Liver (tissue), 9 donors: ENCODE results near the gene EMID1. TPM values are rescaled to one million over a fixed set of nuclear protein-coding genes. Genes with fewer than 3 reads are reported as not detected.

Experiments used
- DNase-seq: peaks from one replicate; pipeline ENCODE4 v3.0.0-alpha.2; 2017; ENCODE audit warnings: low spot score
- H3K27ac ChIP-seq, 2 donors: one replicate each; pipeline ENCODE4 v1.7.0; 2013; ENCODE audit warnings: inconsistent platforms in 2 of 2, low read length in 2 of 2, control low read depth in 1 of 2, low read depth in 1 of 2, mild to moderate bottlenecking in 1 of 2
- H3K27me3 ChIP-seq, 4 donors: one replicate each; pipeline versions ENCODE4 v1.6.1 to v1.7.0; 2013; ENCODE audit warnings: low read length in 3 of 4, inconsistent platforms in 1 of 4, mild to moderate bottlenecking in 1 of 4, moderate library complexity in 1 of 4; ENCODE audit not compliant: control insufficient read depth in 4 of 4, insufficient read depth in 4 of 4
- H3K36me3 ChIP-seq, 4 donors: one replicate each; pipeline versions ENCODE4 v1.6.1 to v1.7.0; 2013; ENCODE audit warnings: low read length in 3 of 4, mild to moderate bottlenecking in 3 of 4, low read depth in 1 of 4, moderate library complexity in 1 of 4; ENCODE audit not compliant: control insufficient read depth in 4 of 4, insufficient read depth in 3 of 4
- H3K4me1 ChIP-seq, 4 donors: one replicate each; pipeline versions ENCODE4 v1.6.1 to v1.7.0; 2013; ENCODE audit warnings: low read length in 3 of 4, mild to moderate bottlenecking in 3 of 4, moderate library complexity in 1 of 4; ENCODE audit not compliant: control insufficient read depth in 4 of 4, insufficient read depth in 4 of 4
- H3K4me3 ChIP-seq, 3 donors: one replicate each; pipeline versions ENCODE4 v1.6.1 to v1.7.0; 2013; ENCODE audit warnings: low read length in 3 of 3, control low read depth in 1 of 3, low read depth in 1 of 3, mild to moderate bottlenecking in 1 of 3
- H3K9ac ChIP-seq, 2 donors: one replicate each; pipeline ENCODE4 v1.7.0; 2013; ENCODE audit warnings: low read length in 2 of 2, mild to moderate bottlenecking in 2 of 2, moderate library complexity in 2 of 2, control low read depth in 1 of 2, low read depth in 1 of 2
- H3K9me3 ChIP-seq, 4 donors: one replicate each; pipeline versions ENCODE4 v1.6.1 to v1.7.0; 2013; ENCODE audit warnings: low read length in 3 of 4; ENCODE audit not compliant: control insufficient read depth in 4 of 4
- ATF3 ChIP-seq: IDR thresholded peaks from 2 replicates; pipeline ENCODE4 v1.6.1; 2016; ENCODE audit warnings: antibody characterized with exemption
- EGR1 ChIP-seq, 2 donors: IDR thresholded peaks; 2 replicates each; pipeline ENCODE4 v1.6.1; 2016 to 2018; ENCODE audit warnings: antibody characterized with exemption in 2 of 2, low read depth in 2 of 2
- FOXA1 ChIP-seq: IDR thresholded peaks from 2 replicates; pipeline ENCODE4 v1.6.1; 2016; ENCODE audit warnings: antibody characterized with exemption
- GABPA ChIP-seq, 2 donors: IDR thresholded peaks in 1 of 2; conservative IDR thresholded peaks in 1 of 2; 2 replicates each; pipeline ENCODE4 v1.6.1; 2016; ENCODE audit warnings: antibody characterized with exemption in 2 of 2, mild to moderate bottlenecking in 1 of 2, moderate library complexity in 1 of 2
- HNF4A ChIP-seq, 2 donors: conservative IDR thresholded peaks; 2 replicates each; pipeline ENCODE4 v1.6.1; 2016; ENCODE audit warnings: antibody characterized with exemption in 2 of 2, mild to moderate bottlenecking in 2 of 2
- HNF4G ChIP-seq: IDR thresholded peaks from 2 replicates; pipeline ENCODE4 v1.6.1; 2016; ENCODE audit warnings: antibody characterized with exemption
- JUND ChIP-seq, 2 donors: IDR thresholded peaks; 2 replicates each; pipeline ENCODE4 v1.6.1; 2016; ENCODE audit warnings: antibody characterized with exemption in 2 of 2
- RAD21 ChIP-seq, 2 donors: IDR thresholded peaks; 2 replicates each; pipeline ENCODE4 v1.6.1; 2016; ENCODE audit warnings: antibody characterized with exemption in 2 of 2, mild to moderate bottlenecking in 2 of 2
- REST ChIP-seq: IDR thresholded peaks from 2 replicates; pipeline ENCODE4 v1.6.1; 2016; ENCODE audit warnings: antibody characterized with exemption, mild to moderate bottlenecking
- RXRA ChIP-seq, 2 donors: IDR thresholded peaks; 2 replicates each; pipeline ENCODE4 v1.6.1; 2017 to 2018; ENCODE audit warnings: antibody characterized with exemption in 2 of 2, mild to moderate bottlenecking in 1 of 2
- TAF1 ChIP-seq: conservative IDR thresholded peaks from 2 replicates; pipeline ENCODE4 v1.6.1; 2016; ENCODE audit warnings: antibody characterized with exemption, mild to moderate bottlenecking
- YY1 ChIP-seq: IDR thresholded peaks from 2 replicates; pipeline ENCODE4 v1.6.1; 2016; ENCODE audit warnings: antibody characterized with exemption, mild to moderate bottlenecking
- WGBS: extraction: QIAGEN DNeasy Blood & Tissue Kit; methylation state at CpG from one replicate; pipeline ENCODE4 v1.1.7; 2013; 5-methylcytosine and 5-hydroxymethylcytosine counted together
- polyA plus RNA-seq, 2 donors: library from polyadenylated mRNA; stranded (reverse) in 1 of 2; unstranded in 1 of 2; fragments of 200-250 nt in 1 of 2; fragments of >200 nt in 1 of 2; fragmentation: Nextera tagmentation in 1 of 2; extraction: Ambion mirVana in 1 of 2; gene quantifications; one replicate each; pipeline versions ENCODE4 v1.2.1 to v1.2.3, GENCODE V29; 2013 to 2015
- total RNA-seq, 2 donors: library from RNA; depleted of rRNA; stranded (reverse); fragments of >200 nt; gene quantifications; one replicate each; pipeline ENCODE4 v1.2.3, GENCODE V29; 2014
- TF ChIP-seq, protein P1 (sequence below): IDR thresholded peaks from 2 replicates; pipeline ENCODE4 v1.6.1; 2016; ENCODE audit warnings: antibody characterized with exemption
- TF ChIP-seq, protein P2 (sequence below): fragments of 150-350 bp; IDR thresholded peaks from 2 replicates; pipeline ENCODE4 v1.5.1; 2017; ENCODE audit warnings: improper control_type of control experiment, low read depth, low read length; ENCODE audit not compliant: missing input control
- TF ChIP-seq, protein P3 (sequence below): IDR thresholded peaks from 2 replicates; pipeline ENCODE4 v1.6.1; 2016; ENCODE audit warnings: antibody characterized with exemption
- donor health status: healthy.
- donor health status: healthy.
- donor health status: healthy.
- donor health status: healthy.
- donor health status: healthy.

Gene EMID1
- total RNA-seq, result 1 to 10 TPM; 1.8 to 8.9 TPM
- polyA plus RNA-seq, result 1 to 10 TPM in 1 of 2 donors, under 1 TPM in 1; 0.89 to 2.4 TPM

DNA sequence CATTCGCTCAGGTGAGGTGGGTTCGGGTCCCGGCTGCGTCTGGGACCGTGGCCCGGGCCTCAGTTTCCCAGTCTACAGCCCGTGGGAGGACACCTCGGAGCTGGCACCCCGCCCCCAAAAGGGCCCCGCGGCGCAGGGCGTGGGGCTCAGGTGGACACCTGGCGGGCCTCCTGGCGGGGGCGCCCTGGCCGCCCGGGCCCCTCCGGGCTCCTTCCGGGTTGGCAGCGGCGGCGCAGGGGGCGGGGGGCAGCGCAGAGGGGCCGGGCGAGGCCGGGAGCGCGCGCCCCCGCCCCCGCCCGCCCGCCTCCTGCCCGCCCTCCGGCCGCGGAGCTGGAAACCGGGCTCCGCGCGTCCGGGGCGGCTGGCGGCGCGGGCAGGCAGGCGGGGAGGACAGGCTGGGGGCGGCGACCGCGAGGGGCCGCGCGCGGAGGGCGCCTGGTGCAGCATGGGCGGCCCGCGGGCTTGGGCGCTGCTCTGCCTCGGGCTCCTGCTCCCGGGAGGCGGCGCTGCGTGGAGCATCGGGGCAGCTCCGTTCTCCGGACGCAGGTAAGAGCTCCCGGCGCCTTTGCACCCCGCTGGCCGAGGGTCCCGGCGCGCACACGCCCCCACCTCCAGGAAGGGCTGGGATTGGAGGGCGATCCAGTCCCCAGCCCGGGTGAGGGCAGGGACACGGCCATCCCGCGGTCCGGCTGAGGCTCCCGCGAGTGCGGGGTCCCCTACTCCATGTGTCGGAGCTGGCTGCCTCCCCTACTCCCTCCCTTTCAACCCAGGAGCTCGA lies at the start of gene EMID1:
TSS of gene EMID1 (plus strand) at position 303 of the 778 bp plus-strand sequence. CDS start at position 446, 143 bp downstream.
- TF ChIP-seq, protein P1, sequence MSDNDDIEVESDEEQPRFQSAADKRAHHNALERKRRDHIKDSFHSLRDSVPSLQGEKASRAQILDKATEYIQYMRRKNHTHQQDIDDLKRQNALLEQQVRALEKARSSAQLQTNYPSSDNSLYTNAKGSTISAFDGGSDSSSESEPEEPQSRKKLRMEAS, result no peak
- TF ChIP-seq RAD21 (IDR thresholded peaks at IDR 0.05), result peak in 1 of 2 donors; percentile 24
- no peaks in the 10 kb centered on the region for H3K27me3 ChIP-seq
- no peaks in the 10 kb centered on the region for H3K36me3 ChIP-seq
- peaks cover 1 to 5% (median 3%) of the 10 kb centered on the region in 4 donors for H3K4me1 ChIP-seq
- DNase-seq, result peak; percentile 70
- WGBS, result 2% methylated on average over 90 of the region's 90 CpGs
- peak within 1 kb of the TSS; percentile 47 to 61 (median 61) for H3K4me3 ChIP-seq
- no peaks in the 10 kb centered on the region for H3K9me3 ChIP-seq
- H3K9ac ChIP-seq, result peak within 1 kb of the TSS; percentile 10 to 19
- H3K27ac ChIP-seq, result peak within 1 kb of the TSS in 1 of 2 donors; percentile 5

DNA sequence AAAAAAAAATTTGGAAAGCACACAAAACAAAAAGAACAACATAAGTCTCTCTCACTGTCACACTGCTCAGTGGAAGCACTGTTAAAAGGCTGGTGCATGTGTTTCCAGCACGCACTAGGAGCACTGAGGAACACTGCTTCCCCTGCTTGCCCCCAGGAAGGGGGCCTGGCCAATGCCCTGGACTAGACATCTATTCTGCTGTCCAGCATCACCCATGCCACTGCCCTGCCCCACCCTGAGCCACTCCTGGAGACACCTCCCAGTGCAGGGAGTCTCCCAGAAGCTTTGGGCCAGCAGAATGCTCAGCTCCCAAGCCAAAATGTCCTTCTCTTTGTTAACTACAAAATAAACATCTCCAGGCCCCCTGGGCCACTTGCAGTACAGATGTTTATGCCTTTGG lies 49.7 kb upstream of the EMID1 start:
- 95% methylated on average over 1 of the region's 1 CpG for WGBS
- H3K4me1 ChIP-seq, result peaks cover 0 to 10% (median 4%) of the 10 kb centered on the region in 4 donors

GRCh38 chr22:29156507-29156906 lies 49.2 kb upstream of the EMID1 start:
- H3K27me3 ChIP-seq, result no peaks in the 10 kb centered on the region
- no peak overlapping the region for H3K27ac ChIP-seq
- H3K36me3 ChIP-seq, result no peaks in the 10 kb centered on the region
- H3K9me3 ChIP-seq, result no peaks in the 10 kb centered on the region
- 85% methylated on average over 9 of the region's 9 CpGs for WGBS
- no peak overlapping the region for H3K4me3 ChIP-seq
- H3K4me1 ChIP-seq, result peaks cover 0 to 10% (median 4%) of the 10 kb centered on the region in 4 donors
- H3K9ac ChIP-seq, result no peak overlapping the region
- DNase-seq, result no peak
- no peak for TF ChIP-seq RAD21 (IDR thresholded peaks at IDR 0.05)
- no peak for TF ChIP-seq ATF3
- TF ChIP-seq GABPA (IDR thresholded peaks at IDR 0.05 in 1 of 2, conservative IDR thresholded peaks at IDR 0.05 in 1 of 2), result no peak
- TF ChIP-seq, protein P2, sequence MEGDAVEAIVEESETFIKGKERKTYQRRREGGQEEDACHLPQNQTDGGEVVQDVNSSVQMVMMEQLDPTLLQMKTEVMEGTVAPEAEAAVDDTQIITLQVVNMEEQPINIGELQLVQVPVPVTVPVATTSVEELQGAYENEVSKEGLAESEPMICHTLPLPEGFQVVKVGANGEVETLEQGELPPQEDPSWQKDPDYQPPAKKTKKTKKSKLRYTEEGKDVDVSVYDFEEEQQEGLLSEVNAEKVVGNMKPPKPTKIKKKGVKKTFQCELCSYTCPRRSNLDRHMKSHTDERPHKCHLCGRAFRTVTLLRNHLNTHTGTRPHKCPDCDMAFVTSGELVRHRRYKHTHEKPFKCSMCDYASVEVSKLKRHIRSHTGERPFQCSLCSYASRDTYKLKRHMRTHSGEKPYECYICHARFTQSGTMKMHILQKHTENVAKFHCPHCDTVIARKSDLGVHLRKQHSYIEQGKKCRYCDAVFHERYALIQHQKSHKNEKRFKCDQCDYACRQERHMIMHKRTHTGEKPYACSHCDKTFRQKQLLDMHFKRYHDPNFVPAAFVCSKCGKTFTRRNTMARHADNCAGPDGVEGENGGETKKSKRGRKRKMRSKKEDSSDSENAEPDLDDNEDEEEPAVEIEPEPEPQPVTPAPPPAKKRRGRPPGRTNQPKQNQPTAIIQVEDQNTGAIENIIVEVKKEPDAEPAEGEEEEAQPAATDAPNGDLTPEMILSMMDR, result no peak
- TF ChIP-seq HNF4A (conservative IDR thresholded peaks at IDR 0.05), result no peak
- no peak for TF ChIP-seq FOXA1
- TF ChIP-seq TAF1, result no peak
- TF ChIP-seq, protein P3, sequence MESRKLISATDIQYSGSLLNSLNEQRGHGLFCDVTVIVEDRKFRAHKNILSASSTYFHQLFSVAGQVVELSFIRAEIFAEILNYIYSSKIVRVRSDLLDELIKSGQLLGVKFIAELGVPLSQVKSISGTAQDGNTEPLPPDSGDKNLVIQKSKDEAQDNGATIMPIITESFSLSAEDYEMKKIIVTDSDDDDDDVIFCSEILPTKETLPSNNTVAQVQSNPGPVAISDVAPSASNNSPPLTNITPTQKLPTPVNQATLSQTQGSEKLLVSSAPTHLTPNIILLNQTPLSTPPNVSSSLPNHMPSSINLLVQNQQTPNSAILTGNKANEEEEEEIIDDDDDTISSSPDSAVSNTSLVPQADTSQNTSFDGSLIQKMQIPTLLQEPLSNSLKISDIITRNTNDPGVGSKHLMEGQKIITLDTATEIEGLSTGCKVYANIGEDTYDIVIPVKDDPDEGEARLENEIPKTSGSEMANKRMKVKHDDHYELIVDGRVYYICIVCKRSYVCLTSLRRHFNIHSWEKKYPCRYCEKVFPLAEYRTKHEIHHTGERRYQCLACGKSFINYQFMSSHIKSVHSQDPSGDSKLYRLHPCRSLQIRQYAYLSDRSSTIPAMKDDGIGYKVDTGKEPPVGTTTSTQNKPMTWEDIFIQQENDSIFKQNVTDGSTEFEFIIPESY, result no peak
- TF ChIP-seq, protein P1, result no peak
- TF ChIP-seq HNF4G, result no peak

More for the DNA sequence above, 49.7 kb upstream of the EMID1 start:
- Histone ChIP-seq H3K27me3 (no peaks in the 10 kb centered on the region), H3K27ac (no peak overlapping the region), H3K36me3 (no peaks in the 10 kb centered on the region), H3K4me3 (no peak overlapping the region), H3K9ac (no peak overlapping the region), H3K9me3 (no peaks in the 10 kb centered on the region)
- no peak for TF ChIP-seq HNF4A (conservative IDR thresholded peaks at IDR 0.05)
- TF ChIP-seq HNF4G, result no peak
- no peak for TF ChIP-seq FOXA1
- TF ChIP-seq REST, result no peak
- TF ChIP-seq EGR1 (IDR thresholded peaks at IDR 0.05; ENCODE audit: low read depth in 2 of 2), result no peak
- TF ChIP-seq RXRA (IDR thresholded peaks at IDR 0.05), result no peak
- TF ChIP-seq TAF1, result no peak
- TF ChIP-seq JUND (IDR thresholded peaks at IDR 0.05), result no peak
- TF ChIP-seq GABPA (IDR thresholded peaks at IDR 0.05 in 1 of 2, conservative IDR thresholded peaks at IDR 0.05 in 1 of 2), result no peak
- no peak for TF ChIP-seq YY1
- DNase-seq, result peak; percentile 8
